SU-DHL-6 (cell line): ENCODE data around the gene ZGLP1.

Experiments used
- EZH2phosphoT487 ChIP-seq: fragments of 200-600 bp; sonication (generic), shearing (Covaris generic); conservative IDR thresholded peaks from 2 replicates; pipeline ENCODE4 v1.6.1; 2018; ENCODE audit warnings: mild to moderate bottlenecking, antibody characterized with exemption, low read length, moderate library complexity, mixed read lengths
- TF ChIP-seq, protein P1 (sequence below): fragments of 200-600 bp; sonication (generic); IDR thresholded peaks from one replicate; pipeline ENCODE4 v1.5.1; 2017; ENCODE audit warnings: antibody characterized with exemption, mild to moderate bottlenecking, low read length, moderate library complexity; ENCODE audit not compliant: insufficient read depth, poor library complexity, severe bottlenecking

GRCh38 chr19:10269333-10270179 lies 40.1 kb downstream of the ZGLP1 start:
- TF ChIP-seq, protein P1, sequence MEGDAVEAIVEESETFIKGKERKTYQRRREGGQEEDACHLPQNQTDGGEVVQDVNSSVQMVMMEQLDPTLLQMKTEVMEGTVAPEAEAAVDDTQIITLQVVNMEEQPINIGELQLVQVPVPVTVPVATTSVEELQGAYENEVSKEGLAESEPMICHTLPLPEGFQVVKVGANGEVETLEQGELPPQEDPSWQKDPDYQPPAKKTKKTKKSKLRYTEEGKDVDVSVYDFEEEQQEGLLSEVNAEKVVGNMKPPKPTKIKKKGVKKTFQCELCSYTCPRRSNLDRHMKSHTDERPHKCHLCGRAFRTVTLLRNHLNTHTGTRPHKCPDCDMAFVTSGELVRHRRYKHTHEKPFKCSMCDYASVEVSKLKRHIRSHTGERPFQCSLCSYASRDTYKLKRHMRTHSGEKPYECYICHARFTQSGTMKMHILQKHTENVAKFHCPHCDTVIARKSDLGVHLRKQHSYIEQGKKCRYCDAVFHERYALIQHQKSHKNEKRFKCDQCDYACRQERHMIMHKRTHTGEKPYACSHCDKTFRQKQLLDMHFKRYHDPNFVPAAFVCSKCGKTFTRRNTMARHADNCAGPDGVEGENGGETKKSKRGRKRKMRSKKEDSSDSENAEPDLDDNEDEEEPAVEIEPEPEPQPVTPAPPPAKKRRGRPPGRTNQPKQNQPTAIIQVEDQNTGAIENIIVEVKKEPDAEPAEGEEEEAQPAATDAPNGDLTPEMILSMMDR = peak; percentile 79
- TF ChIP-seq EZH2phosphoT487 = no peak
